ENCODE data around the gene SURF4.
"Not testable (repeated sequence)": the region's sequence is repeated elsewhere in the genome, so short reads cannot be mapped to it uniquely, and the experiment has no call there.

The SURF4 gene

GRCh38 chr9:133384736-133385321, 9.0 kb upstream of the SURF4 start:
- Histone ChIP-seq H3K27ac (ENCODE audit: low read depth, low read length, severe bottlenecking) (no peak overlapping the region), H3K9me3 (ENCODE audit: control insufficient read depth, low read length) (no peaks in the 10 kb centered on the region), H3K4me1 (ENCODE audit: control insufficient read depth, insufficient read depth, low read length, poor library complexity, severe bottlenecking) (no peaks in the 10 kb centered on the region), H3K4me3 (ENCODE audit: extremely low read depth, insufficient read depth, low read length, poor library complexity, severe bottlenecking) (no peak overlapping the region), H3K36me3 (ENCODE audit: control insufficient read depth, insufficient read depth, low read length) (no peaks in the 10 kb centered on the region)
- 93 to 95% methylated on average over 15 to 17 of the region's 17 CpGs for WGBS, 2 experiments (ENCODE audit: insufficient coverage in 2 of 2)

- no peaks in the 10 kb centered on the region for H3K9me3 ChIP-seq (ENCODE audit: control insufficient read depth, low read length)
- 90 to 100% methylated on average over 2 to 3 of the region's 3 CpGs for WGBS, 2 experiments (ENCODE audit: insufficient coverage in 2 of 2)
- H3K36me3 ChIP-seq (ENCODE audit: control insufficient read depth, insufficient read depth, low read length), result no peaks in the 10 kb centered on the region
- H3K27ac ChIP-seq (ENCODE audit: low read depth, low read length, severe bottlenecking), result no peak overlapping the region
- H3K4me1 ChIP-seq (ENCODE audit: control insufficient read depth, insufficient read depth, low read length, poor library complexity, severe bottlenecking), result no peaks in the 10 kb centered on the region
- H3K4me3 ChIP-seq (ENCODE audit: extremely low read depth, insufficient read depth, low read length, poor library complexity, severe bottlenecking), result no peak overlapping the region
Measured at GRCh38 chr9:133383438-133383837, 7.6 kb upstream of the SURF4 start.

GRCh38 chr9:133382507-133383141, 6.8 kb upstream of the SURF4 start:
- H3K9me3 ChIP-seq (ENCODE audit: control insufficient read depth, low read length), result no peaks in the 10 kb centered on the region
- 84 to 86% methylated on average over 4 of the region's 4 CpGs for WGBS, 2 experiments (ENCODE audit: insufficient coverage in 2 of 2)
- H3K27ac ChIP-seq (ENCODE audit: low read depth, low read length, severe bottlenecking), result no peak overlapping the region
- H3K36me3 ChIP-seq (ENCODE audit: control insufficient read depth, insufficient read depth, low read length), result no peaks in the 10 kb centered on the region
- no peak overlapping the region for H3K4me3 ChIP-seq (ENCODE audit: extremely low read depth, insufficient read depth, low read length, poor library complexity, severe bottlenecking)
- H3K4me1 ChIP-seq (ENCODE audit: control insufficient read depth, insufficient read depth, low read length, poor library complexity, severe bottlenecking), result no peaks in the 10 kb centered on the region

GRCh38 chr9:133380734-133381133, 4.9 kb upstream of the SURF4 start:
- no peaks in the 10 kb centered on the region for H3K4me1 ChIP-seq (ENCODE audit: control insufficient read depth, insufficient read depth, low read length, poor library complexity, severe bottlenecking)
- WGBS, 2 experiments (ENCODE audit: insufficient coverage in 2 of 2), result 82 to 100% methylated on average over 1 to 2 of the region's 4 CpGs
- H3K36me3 ChIP-seq (ENCODE audit: control insufficient read depth, insufficient read depth, low read length), result no peaks in the 10 kb centered on the region
- H3K27ac ChIP-seq (ENCODE audit: low read depth, low read length, severe bottlenecking), result no peak overlapping the region
- H3K4me3 ChIP-seq (ENCODE audit: extremely low read depth, insufficient read depth, low read length, poor library complexity, severe bottlenecking), result no peak overlapping the region
- no peaks in the 10 kb centered on the region for H3K9me3 ChIP-seq (ENCODE audit: control insufficient read depth, low read length)

- Histone ChIP-seq H3K4me1 (ENCODE audit: control insufficient read depth, insufficient read depth, low read length, poor library complexity, severe bottlenecking) (no peaks in the 10 kb centered on the region), H3K36me3 (ENCODE audit: control insufficient read depth, insufficient read depth, low read length) (no peaks in the 10 kb centered on the region), H3K9me3 (ENCODE audit: control insufficient read depth, low read length) (no peaks in the 10 kb centered on the region), H3K27ac (ENCODE audit: low read depth, low read length, severe bottlenecking) (no peak overlapping the region), H3K4me3 (ENCODE audit: extremely low read depth, insufficient read depth, low read length, poor library complexity, severe bottlenecking) (no peak overlapping the region)
- WGBS, 2 experiments (ENCODE audit: insufficient coverage in 2 of 2), result 83 to 85% methylated on average over 8 of the region's 14 CpGs
Measured at GRCh38 chr9:133379153-133380086, 3.6 kb upstream of the SURF4 start.

GRCh38 chr9:133378408-133378962, 2.6 kb upstream of the SURF4 start:
- H3K4me1 ChIP-seq (ENCODE audit: control insufficient read depth, insufficient read depth, low read length, poor library complexity, severe bottlenecking), result no peaks in the 10 kb centered on the region
- H3K9me3 ChIP-seq (ENCODE audit: control insufficient read depth, low read length), result no peaks in the 10 kb centered on the region
- WGBS, 2 experiments (ENCODE audit: insufficient coverage in 2 of 2), result 80% methylated on average over 1 of the region's 1 CpG; no CpG with 5 or more reads in 1 of the 2 experiments
- H3K4me3 ChIP-seq (ENCODE audit: extremely low read depth, insufficient read depth, low read length, poor library complexity, severe bottlenecking), result no peak overlapping the region
- H3K36me3 ChIP-seq (ENCODE audit: control insufficient read depth, insufficient read depth, low read length), result peaks cover 9% of the 10 kb centered on the region
- no peak overlapping the region for H3K27ac ChIP-seq (ENCODE audit: low read depth, low read length, severe bottlenecking)

- Histone ChIP-seq H3K9me3 (ENCODE audit: control insufficient read depth, low read length) (no peaks in the 10 kb centered on the region), H3K36me3 (ENCODE audit: control insufficient read depth, insufficient read depth, low read length) (peaks cover 16% of the 10 kb centered on the region), H3K4me1 (ENCODE audit: control insufficient read depth, insufficient read depth, low read length, poor library complexity, severe bottlenecking) (no peaks in the 10 kb centered on the region), H3K27ac (ENCODE audit: low read depth, low read length, severe bottlenecking) (no peak overlapping the region), H3K4me3 (ENCODE audit: extremely low read depth, insufficient read depth, low read length, poor library complexity, severe bottlenecking) (no peak overlapping the region)
- 38 to 60% methylated on average over 5 of the region's 6 CpGs for WGBS, 2 experiments (ENCODE audit: insufficient coverage in 2 of 2)
Measured at GRCh38 chr9:133377721-133378216, 1.9 kb upstream of the SURF4 start.

GRCh38 chr9:133377280-133377679, 1.4 kb upstream of the SURF4 start:
- not testable (repeated sequence) for H3K4me3 ChIP-seq (ENCODE audit: extremely low read depth, insufficient read depth, low read length, poor library complexity, severe bottlenecking); H3K27ac ChIP-seq (ENCODE audit: low read depth, low read length, severe bottlenecking); H3K4me1 ChIP-seq (ENCODE audit: control insufficient read depth, insufficient read depth, low read length, poor library complexity, severe bottlenecking); H3K9me3 ChIP-seq (ENCODE audit: control insufficient read depth, low read length)
- H3K36me3 ChIP-seq (ENCODE audit: control insufficient read depth, insufficient read depth, low read length), result peaks cover 21% of the 10 kb centered on the region
- WGBS, 2 experiments (ENCODE audit: insufficient coverage in 2 of 2), result 89 to 95% methylated on average over 10 to 13 of the region's 14 CpGs

- Histone ChIP-seq H3K4me1 (ENCODE audit: control insufficient read depth, insufficient read depth, low read length, poor library complexity, severe bottlenecking) (peaks cover 7% of the 10 kb centered on the region), H3K27ac (ENCODE audit: low read depth, low read length, severe bottlenecking) (peak overlapping the region; percentile 99)
- WGBS, 2 experiments (ENCODE audit: insufficient coverage in 2 of 2), result 0% methylated on average over 25 to 32 of the region's 39 CpGs
Measured at GRCh38 chr9:133375116-133375723, 640 bp downstream of the SURF4 start.

GRCh38 chr9:133374612-133375115, 1.2 kb downstream of the SURF4 start:
- H3K4me3 ChIP-seq (ENCODE audit: extremely low read depth, insufficient read depth, low read length, poor library complexity, severe bottlenecking), result peak overlapping the region; percentile 87
- H3K36me3 ChIP-seq (ENCODE audit: control insufficient read depth, insufficient read depth, low read length), result peaks cover 47% of the 10 kb centered on the region
- peak overlapping the region; percentile 99 for H3K27ac ChIP-seq (ENCODE audit: low read depth, low read length, severe bottlenecking)
- no peaks in the 10 kb centered on the region for H3K9me3 ChIP-seq (ENCODE audit: control insufficient read depth, low read length)
- WGBS, 2 experiments (ENCODE audit: insufficient coverage in 2 of 2), result 31 to 40% methylated on average over 9 to 10 of the region's 12 CpGs
- peaks cover 7% of the 10 kb centered on the region for H3K4me1 ChIP-seq (ENCODE audit: control insufficient read depth, insufficient read depth, low read length, poor library complexity, severe bottlenecking)

More at GRCh38 chr9:133375116-133375723, 640 bp downstream of the SURF4 start:
- H3K36me3 ChIP-seq (ENCODE audit: control insufficient read depth, insufficient read depth, low read length), result peaks cover 42% of the 10 kb centered on the region
- peak overlapping the region; percentile 87 for H3K4me3 ChIP-seq (ENCODE audit: extremely low read depth, insufficient read depth, low read length, poor library complexity, severe bottlenecking)
- H3K9me3 ChIP-seq (ENCODE audit: control insufficient read depth, low read length), result no peaks in the 10 kb centered on the region

All from mesodermal cell (in vitro differentiated cells).